ENCODE measurements around the gene ATF1. TPM values are rescaled to one million over a fixed set of nuclear protein-coding genes. Genes with fewer than 3 reads are reported as not detected.

ATF1 gene
- 10 to 100 TPM; 36.4 to 39.1 TPM for total RNA-seq

- peaks cover 19% of the 10 kb centered on the region for H3K4me1 Mint-ChIP-seq
- H3K27me3 Mint-ChIP-seq: no peaks in the 10 kb centered on the region
- POLR2A ChIA-PET: interaction anchor here (0.6 to 2.6 kb wide), 19 partner anchors 10 to 1488 kb away, joined by 3 to 21 read pairs (median 5); partner anchors contain the start of genes CSRNP2, DAZAP2, DIP2B and SLC11A2
- ATAC-seq (ENCODE audit: low read depth) (peak; percentile 82), DNase-seq (peak; percentile 94)
- no peaks in the 10 kb centered on the region for H3K9me3 Mint-ChIP-seq
- H3K27ac Mint-ChIP-seq: peak within 1 kb of the TSS; percentile 94
- H3K4me3 Mint-ChIP-seq: peak within 1 kb of the TSS; percentile 91
- peaks cover 2% of the 10 kb centered on the region for H3K36me3 Mint-ChIP-seq
These were observed at the start of gene ATF1 for GRCh38 chr12:50763639-50764285. ATF1 (plus strand) TSS chr12:50764101; CDS start chr12:50780146, 16,045 bp downstream.

GRCh38 chr12:50715174-50715573 lies 48.7 kb upstream of the ATF1 start:
- H3K4me1 Mint-ChIP-seq: no peaks in the 10 kb centered on the region
- no peak overlapping the region for H3K4me3 Mint-ChIP-seq
- H3K9me3 Mint-ChIP-seq: no peaks in the 10 kb centered on the region
- ATAC-seq (ENCODE audit: low read depth) (no peak), DNase-seq (no peak)
- H3K27ac Mint-ChIP-seq: no peak overlapping the region
- peaks cover 5% of the 10 kb centered on the region for H3K36me3 Mint-ChIP-seq
- POLR2A ChIA-PET: interaction anchor here (0.7 kb wide), 1 partner anchor 298 kb away, joined by 3 read pairs; no protein-coding TSS in a partner anchor
- H3K27me3 Mint-ChIP-seq: no peaks in the 10 kb centered on the region

DNA sequence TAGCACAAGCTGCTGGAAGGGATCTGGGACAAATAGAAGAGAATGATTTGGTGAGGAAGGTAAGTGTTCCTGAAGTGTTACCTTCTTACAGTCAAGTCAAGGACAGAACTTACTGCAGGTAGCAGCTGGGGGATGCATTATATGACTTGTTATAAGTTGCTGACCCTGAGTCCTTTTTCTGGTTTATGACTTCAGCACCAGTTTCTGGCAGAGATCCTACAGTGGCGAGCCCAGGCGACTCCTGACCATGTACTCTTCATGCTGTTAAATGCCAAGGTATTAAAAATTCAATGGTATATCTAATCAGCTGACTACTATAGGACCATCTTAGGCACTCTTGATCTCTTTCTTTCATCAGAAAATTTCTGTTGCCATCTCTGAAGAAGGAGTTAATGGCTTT lies 45.1 kb upstream of the ATF1 start:
- Mint-ChIP-seq H3K9me3 (no peaks in the 10 kb centered on the region), H3K27me3 (no peaks in the 10 kb centered on the region), H3K27ac (no peak overlapping the region), H3K4me1 (peaks cover 2% of the 10 kb centered on the region), H3K36me3 (peaks cover 10% of the 10 kb centered on the region), H3K4me3 (no peak overlapping the region)
- ATAC-seq (ENCODE audit: low read depth) (no peak), DNase-seq (no peak)
- POLR2A ChIA-PET: no interaction called here

DNA sequence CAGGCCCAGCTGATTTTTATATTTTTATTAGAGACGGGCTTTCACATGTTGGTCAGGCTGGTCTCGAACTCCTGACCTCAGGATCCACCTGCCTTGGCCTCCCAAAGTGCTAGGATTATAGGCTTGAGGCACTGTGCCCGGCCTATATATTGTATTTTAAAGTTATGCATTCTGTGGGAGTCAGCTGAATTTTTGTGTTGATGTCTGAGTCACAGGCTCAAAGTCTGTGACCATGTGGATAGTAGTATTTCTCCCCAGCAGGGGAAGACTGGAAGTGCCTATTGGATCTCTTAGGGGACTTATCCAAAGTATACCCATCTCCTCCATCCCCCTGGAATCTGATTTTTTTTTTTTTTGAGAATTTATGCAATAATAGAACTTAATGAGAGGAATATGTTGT lies 43.8 kb upstream of the ATF1 start:
- H3K4me1 Mint-ChIP-seq: peaks cover 2% of the 10 kb centered on the region
- no peaks in the 10 kb centered on the region for H3K27me3 Mint-ChIP-seq
- no peaks in the 10 kb centered on the region for H3K9me3 Mint-ChIP-seq
- no peak overlapping the region for H3K27ac Mint-ChIP-seq
- no peak overlapping the region for H3K4me3 Mint-ChIP-seq
- DNase-seq: no peak
- POLR2A ChIA-PET: no interaction called here
- H3K36me3 Mint-ChIP-seq: peaks cover 10% of the 10 kb centered on the region
- ATAC-seq (ENCODE audit: low read depth): no peak

GRCh38 chr12:50720501-50720900 lies 43.4 kb upstream of the ATF1 start:
- ATAC-seq (ENCODE audit: low read depth) (no peak), DNase-seq (no peak)
- POLR2A ChIA-PET: no interaction called here
- Mint-ChIP-seq H3K4me3 (no peak overlapping the region), H3K27me3 (no peaks in the 10 kb centered on the region), H3K4me1 (peaks cover 2% of the 10 kb centered on the region), H3K36me3 (peaks cover 10% of the 10 kb centered on the region), H3K9me3 (no peaks in the 10 kb centered on the region), H3K27ac (no peak overlapping the region)

DNA sequence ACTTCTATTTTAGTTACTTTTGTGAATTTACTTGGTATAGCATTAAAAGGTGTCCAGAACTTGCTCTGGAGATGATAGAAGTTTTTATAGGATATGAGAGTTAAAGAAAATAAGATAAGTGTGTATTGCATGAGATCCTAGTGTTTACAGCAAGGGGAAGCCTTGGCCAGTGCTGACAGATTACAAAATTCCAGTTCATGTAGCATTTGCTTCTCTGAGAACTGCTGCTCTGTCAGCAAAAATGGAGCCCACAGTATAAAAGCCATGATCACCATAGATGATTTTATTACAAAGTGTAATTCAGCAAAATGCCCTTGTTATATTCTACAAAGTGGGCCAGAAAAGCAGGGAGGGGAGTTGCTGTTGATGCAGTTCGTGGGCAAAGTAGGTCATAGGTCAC lies 40.0 kb upstream of the ATF1 start:
- Mint-ChIP-seq H3K27ac (peak overlapping the region; percentile 9), H3K9me3 (no peaks in the 10 kb centered on the region), H3K4me1 (peaks cover 2% of the 10 kb centered on the region), H3K36me3 (peaks cover 16% of the 10 kb centered on the region), H3K27me3 (no peaks in the 10 kb centered on the region), H3K4me3 (no peak overlapping the region)
- no peak for DNase-seq
- POLR2A ChIA-PET: no interaction called here
- ATAC-seq (ENCODE audit: low read depth): no peak

DNA sequence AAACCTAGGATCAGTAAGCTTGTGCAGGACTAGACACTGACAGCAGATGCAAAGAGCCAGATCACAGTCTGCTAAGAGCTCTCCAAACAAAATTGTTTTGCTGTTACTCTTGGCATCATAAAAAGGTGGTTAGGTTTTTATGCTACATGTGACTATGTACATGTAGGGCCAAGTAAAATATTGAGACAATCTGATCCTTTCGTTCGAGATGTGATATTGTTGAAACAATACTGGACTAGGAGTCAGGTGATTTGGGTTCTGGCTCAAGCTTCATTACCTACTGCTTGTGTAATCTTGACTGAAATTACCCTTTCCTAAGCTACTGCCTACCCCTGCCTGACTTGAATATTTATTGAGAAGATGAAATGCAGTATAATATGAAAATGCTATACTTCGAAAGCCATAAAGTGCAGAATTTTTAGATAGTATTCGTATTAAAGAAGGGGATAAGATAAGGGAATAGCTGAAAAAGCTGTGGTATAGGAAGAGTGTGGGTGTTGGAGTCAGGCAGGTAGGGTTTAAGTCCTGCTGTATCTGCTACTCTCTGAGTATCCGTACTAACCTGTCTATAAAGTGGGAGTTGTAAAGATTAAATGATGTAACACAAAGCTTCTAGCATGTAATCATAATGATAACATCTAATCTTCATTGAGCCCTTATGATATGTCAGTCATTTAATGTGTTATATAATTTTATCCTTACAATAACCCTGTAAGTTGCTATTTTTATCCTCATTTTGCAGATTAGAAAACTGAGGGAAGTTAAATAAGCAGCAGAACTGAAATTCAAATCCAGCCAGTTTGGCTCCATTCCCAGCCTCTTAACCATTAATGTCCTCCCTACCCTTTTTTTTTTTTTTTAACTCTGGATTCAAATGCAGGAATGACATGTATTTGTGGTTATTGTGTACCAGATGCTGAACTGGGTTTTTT lies 38.6 kb upstream of the ATF1 start:
- Mint-ChIP-seq H3K9me3 (no peaks in the 10 kb centered on the region), H3K4me3 (no peak overlapping the region), H3K27me3 (no peaks in the 10 kb centered on the region), H3K36me3 (peaks cover 22% of the 10 kb centered on the region), H3K27ac (no peak overlapping the region), H3K4me1 (peaks cover 2% of the 10 kb centered on the region)
- ATAC-seq (ENCODE audit: low read depth): no peak
- POLR2A ChIA-PET: no interaction called here
- DNase-seq: no peak

GRCh38 chr12:50727466-50727865 lies 36.4 kb upstream of the ATF1 start:
- POLR2A ChIA-PET: no interaction called here
- Mint-ChIP-seq H3K27ac (no peak overlapping the region), H3K9me3 (no peaks in the 10 kb centered on the region), H3K4me1 (peaks cover under 1% of the 10 kb centered on the region), H3K27me3 (no peaks in the 10 kb centered on the region), H3K36me3 (peaks cover 23% of the 10 kb centered on the region), H3K4me3 (no peak overlapping the region)
- ATAC-seq (ENCODE audit: low read depth): no peak
- DNase-seq: no peak

DNA sequence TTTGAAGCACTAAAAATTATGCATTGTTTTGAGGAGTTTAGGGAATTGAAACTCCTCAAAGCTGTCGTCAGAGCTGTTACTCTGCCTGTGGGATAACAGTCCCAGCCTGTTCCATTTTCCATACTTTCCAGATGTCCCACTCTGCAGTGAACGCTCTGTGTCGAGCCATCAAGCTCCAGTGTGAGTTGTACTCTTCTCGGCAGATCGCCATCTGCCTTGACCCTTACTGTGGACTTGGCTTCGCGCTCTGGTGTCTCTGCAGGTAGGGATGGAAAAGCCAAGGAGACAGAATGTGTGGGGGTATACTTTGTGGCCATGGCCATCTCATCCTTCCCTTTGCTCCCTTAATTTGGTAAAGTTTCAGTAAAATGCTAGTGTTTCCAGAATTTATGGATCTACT lies 35.5 kb upstream of the ATF1 start:
- H3K4me3 Mint-ChIP-seq: no peak overlapping the region
- POLR2A ChIA-PET: no interaction called here
- no peaks in the 10 kb centered on the region for H3K4me1 Mint-ChIP-seq
- no peaks in the 10 kb centered on the region for H3K9me3 Mint-ChIP-seq
- H3K27me3 Mint-ChIP-seq: no peaks in the 10 kb centered on the region
- DNase-seq (no peak), ATAC-seq (ENCODE audit: low read depth) (no peak)
- no peak overlapping the region for H3K27ac Mint-ChIP-seq
- H3K36me3 Mint-ChIP-seq: peaks cover 21% of the 10 kb centered on the region

- Mint-ChIP-seq H3K4me3 (no peak overlapping the region), H3K27ac (no peak overlapping the region), H3K4me1 (no peaks in the 10 kb centered on the region), H3K9me3 (no peaks in the 10 kb centered on the region), H3K36me3 (peaks cover 21% of the 10 kb centered on the region), H3K27me3 (no peaks in the 10 kb centered on the region)
- DNase-seq (no peak), ATAC-seq (ENCODE audit: low read depth) (no peak)
- POLR2A ChIA-PET: no interaction called here
These were observed 35.1 kb upstream of the ATF1 start for GRCh38 chr12:50728841-50729240.

DNA sequence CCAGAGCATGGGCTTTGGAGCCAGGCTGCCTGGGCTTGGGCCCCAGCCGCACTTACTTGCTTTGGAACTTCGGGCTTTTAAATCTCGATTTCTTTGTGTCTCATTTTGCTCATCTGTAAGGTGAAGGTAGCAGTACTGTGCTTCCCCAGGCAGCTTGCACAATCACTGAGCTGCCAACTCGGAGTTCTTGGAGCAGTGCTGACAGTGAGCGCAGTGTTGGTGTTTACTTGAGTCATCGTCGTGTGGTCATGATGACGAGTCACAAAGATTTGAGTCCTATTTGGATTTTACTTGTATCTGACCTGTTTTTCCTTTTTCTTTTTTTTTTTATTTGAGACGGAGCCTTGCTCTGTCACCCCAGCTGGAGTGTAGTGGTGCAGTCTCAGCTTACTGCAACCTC lies 31.3 kb upstream of the ATF1 start:
- Mint-ChIP-seq H3K4me1 (no peaks in the 10 kb centered on the region), H3K27ac (no peak overlapping the region), H3K27me3 (no peaks in the 10 kb centered on the region), H3K36me3 (peaks cover 22% of the 10 kb centered on the region), H3K4me3 (no peak overlapping the region), H3K9me3 (no peaks in the 10 kb centered on the region)
- no peak for DNase-seq
- POLR2A ChIA-PET: no interaction called here
- no peak for ATAC-seq (ENCODE audit: low read depth)

DNA sequence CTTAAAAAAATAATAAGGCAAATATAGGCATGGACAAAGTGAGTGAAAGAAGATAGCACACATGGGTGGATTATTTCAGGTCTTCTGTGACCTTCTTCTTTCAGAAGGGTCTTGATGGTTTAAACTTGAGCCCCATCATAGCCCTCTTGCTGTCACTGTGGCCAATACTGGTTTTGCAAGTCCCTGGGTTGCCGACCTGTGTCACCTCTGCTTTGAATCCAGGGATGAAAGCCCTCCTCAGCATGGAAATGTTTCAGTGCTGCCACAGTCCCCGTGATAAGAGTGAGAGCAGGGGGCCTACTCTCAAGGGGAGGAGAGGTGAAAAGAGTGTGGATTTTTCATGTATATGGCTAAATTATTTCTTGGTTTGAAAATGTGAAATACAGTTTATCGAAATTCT lies 30.2 kb upstream of the ATF1 start:
- Mint-ChIP-seq H3K4me1 (no peaks in the 10 kb centered on the region), H3K36me3 (peaks cover 16% of the 10 kb centered on the region), H3K9me3 (no peaks in the 10 kb centered on the region), H3K4me3 (no peak overlapping the region), H3K27ac (no peak overlapping the region), H3K27me3 (no peaks in the 10 kb centered on the region)
- ATAC-seq (ENCODE audit: low read depth) (no peak), DNase-seq (no peak)
- POLR2A ChIA-PET: no interaction called here

DNA sequence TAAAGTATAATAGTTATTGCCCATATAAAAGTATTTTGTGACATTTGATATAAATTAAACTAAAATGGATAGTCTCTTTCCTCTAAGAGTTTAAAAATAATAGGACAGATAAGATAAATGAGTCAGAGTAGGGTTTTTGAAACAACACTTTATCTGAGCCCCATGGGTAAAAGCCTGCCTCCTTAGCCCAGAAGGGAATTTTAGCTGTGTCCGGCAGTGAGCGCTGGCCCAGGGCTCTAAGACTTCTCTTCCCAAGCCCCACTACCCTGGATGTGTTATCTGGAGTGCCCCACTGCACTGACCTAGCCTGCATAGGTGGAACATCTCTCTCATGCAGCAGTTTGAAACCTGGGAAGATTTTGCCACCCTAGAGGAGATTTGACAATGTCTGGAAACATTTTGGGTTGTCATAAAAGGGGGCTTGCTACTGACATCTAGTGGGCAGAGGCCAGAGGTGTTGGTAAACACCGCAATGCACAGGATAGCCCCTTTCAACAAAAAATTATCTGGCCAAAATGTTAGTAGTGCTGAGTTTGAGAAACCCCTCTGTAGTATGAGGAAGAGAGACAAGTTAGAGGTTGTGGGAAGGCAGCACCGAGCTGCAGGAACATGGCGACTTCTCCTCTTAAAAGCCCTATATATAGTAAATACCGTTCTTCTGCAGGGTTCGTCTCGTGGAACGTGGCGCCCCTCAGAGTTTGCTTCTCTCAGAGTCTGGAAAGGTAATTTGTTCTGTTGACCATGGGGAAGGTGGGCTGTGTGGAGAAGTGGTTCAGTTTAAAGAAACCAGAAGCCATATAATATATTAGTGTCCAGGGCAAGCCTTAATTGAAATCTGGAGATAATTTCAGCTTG lies 29.3 kb upstream of the ATF1 start:
- POLR2A ChIA-PET: interaction anchor here (1.2 kb wide), 1 partner anchor 230 kb away, joined by 3 read pairs; the partner anchor contains the start of gene DIP2B
- Mint-ChIP-seq H3K36me3 (peaks cover 15% of the 10 kb centered on the region), H3K9me3 (no peaks in the 10 kb centered on the region), H3K27ac (no peak overlapping the region), H3K4me1 (no peaks in the 10 kb centered on the region), H3K4me3 (no peak overlapping the region), H3K27me3 (no peaks in the 10 kb centered on the region)
- no peak for DNase-seq
- no peak for ATAC-seq (ENCODE audit: low read depth)
